GM18868 (cell line): ENCODE results near the gene MFAP3L.
"Not testable (repeated sequence)": the region's sequence is repeated elsewhere in the genome, so short reads cannot be mapped to it uniquely, and the experiment has no call there.

Experiments
- ATAC-seq: cut with Tn5 transposase; IDR thresholded peaks from one replicate; pipeline ENCODE4 v1.9.1; 2021; ENCODE audit warnings: mild to moderate bottlenecking, moderate library complexity; ENCODE audit not compliant: unreplicated experiment

Gene MFAP3L

GRCh38 chr4:169945636-169946035 is 80.6 kb downstream of the MFAP3L start:
- no peak for ATAC-seq

- not testable (repeated sequence) for ATAC-seq
These were observed 82.6 kb downstream of the MFAP3L start for GRCh38 chr4:169943601-169944000.

GRCh38 chr4:169941141-169941540 is 85.1 kb downstream of the MFAP3L start:
- no peak for ATAC-seq

GRCh38 chr4:169940460-169940859 is 85.7 kb downstream of the MFAP3L start:
- no peak for ATAC-seq
